HG02870 (cell line): ENCODE results near the gene RBL1.
A peak's percentile ranks its signal among the peaks of the same experiment; 100 is the strongest.
"Not testable (repeated sequence)": the region's sequence is repeated elsewhere in the genome, so short reads cannot be mapped to it uniquely, and the experiment has no call there.

Source experiments
- ATAC-seq: cut with Tn5 transposase; IDR thresholded peaks from one replicate; pipeline ENCODE4 v1.9.1; 2021; ENCODE audit warnings: mild to moderate bottlenecking, moderate library complexity; ENCODE audit not compliant: unreplicated experiment

The RBL1 gene

GRCh38 chr20:37077009-37077408 is 18.8 kb downstream of the RBL1 start:
- ATAC-seq = no peak

GRCh38 chr20:37075932-37076685 is 19.7 kb downstream of the RBL1 start:
- ATAC-seq = no peak

- ATAC-seq = no peak
These were observed 23.3 kb downstream of the RBL1 start for GRCh38 chr20:37072293-37073196.

GRCh38 chr20:37071481-37071911 is 24.3 kb downstream of the RBL1 start:
- ATAC-seq = peak; percentile 57

- ATAC-seq = not testable (repeated sequence)
These were observed 26.2 kb downstream of the RBL1 start for GRCh38 chr20:37069563-37069962.

GRCh38 chr20:37066168-37066567 is 29.6 kb downstream of the RBL1 start:
- no peak for ATAC-seq

- ATAC-seq = no peak
These were observed 40.5 kb downstream of the RBL1 start for GRCh38 chr20:37055276-37055675.

GRCh38 chr20:37053230-37053950 is 42.4 kb downstream of the RBL1 start:
- ATAC-seq = no peak

GRCh38 chr20:37042986-37043972 is 52.5 kb downstream of the RBL1 start:
- peak; percentile 46 for ATAC-seq

GRCh38 chr20:37039366-37039765 is 56.4 kb downstream of the RBL1 start:
- ATAC-seq = not testable (repeated sequence)

GRCh38 chr20:37032077-37032476 is 63.7 kb downstream of the RBL1 start:
- no peak for ATAC-seq

- no peak for ATAC-seq
These were observed 75.2 kb downstream of the RBL1 start for GRCh38 chr20:37020636-37021035.

GRCh38 chr20:37012631-37013030 is 83.2 kb downstream of the RBL1 start:
- not testable (repeated sequence) for ATAC-seq

GRCh38 chr20:37011858-37012257 is 83.9 kb downstream of the RBL1 start:
- ATAC-seq = not testable (repeated sequence)

GRCh38 chr20:37011147-37011546 is 84.7 kb downstream of the RBL1 start:
- ATAC-seq = no peak

GRCh38 chr20:37007898-37008649 is 87.7 kb downstream of the RBL1 start:
- no peak for ATAC-seq

- not testable (repeated sequence) for ATAC-seq
These were observed 90.5 kb downstream of the RBL1 start for GRCh38 chr20:37005062-37005942.

GRCh38 chr20:37001634-37002033 is 94.2 kb downstream of the RBL1 start:
- ATAC-seq = not testable (repeated sequence)
